A549 (cell line): ENCODE results near the gene NUMB. TPM values are rescaled to one million over a fixed set of nuclear protein-coding genes. Genes with fewer than 3 reads are reported as not detected.
A peak's percentile ranks its signal among the peaks of the same experiment; 100 is the strongest.

ENCODE experiments used
- ATAC-seq, 2 experiments: fragments of 200-7000 bp in 1 of 2; fragments of >200 bp in 1 of 2; cut with Nextera tagmentation in 1 of 2; cut with Tn5 transposase in 1 of 2; 3 replicates each; pipeline versions ENCODE4 v1.8.0 to v1.9.1; 2018 to 2020; ENCODE audit warnings: mild to moderate bottlenecking in 1 of 2, moderate library complexity in 1 of 2
- CTCF ChIA-PET: fragments of 300-600 bp; sonication (Branson Sonifier 250); formaldehyde crosslinking; extraction: SDS; loops from one replicate; lab custom pipeline; 2021; ENCODE audit warnings: antibody characterized with exemption, inconsistent platforms; lab: Yijun Ruan, JAX
- POLR2A ChIA-PET: fragments of 350-600 bp; formaldehyde crosslinking; extraction: SDS; loops from one replicate; lab custom pipeline; 2021; ENCODE audit warnings: antibody characterized with exemption, inconsistent platforms; lab: Yijun Ruan, JAX
- DNase-seq, 2 experiments: peaks; one replicate each; pipeline versions ENCODE4 v3.0.0 to v3.0.0-alpha.2; 2011 to 2016; ENCODE audit warnings: low read depth in 1 of 2, low spot score in 1 of 2
- FAIRE-seq: peaks from 2 replicates; lab custom pipeline; 2011; peaks lifted over from hg19 to GRCh38; lab: Jason Lieb, UNC
- H3K27ac ChIP-seq, 2 experiments: fragments of >200 bp; sonication (Bioruptor Twin); formaldehyde crosslinking; 3 replicates each; pipeline ENCODE4 v1.5.1; 2016 to 2017
- H3K4me1 ChIP-seq: fragments of >200 bp; sonication (Bioruptor Twin); formaldehyde crosslinking; 3 replicates; pipeline ENCODE4 v1.6.1; 2016
- H3K4me2 ChIP-seq: fragments of >200 bp; sonication (Bioruptor Twin); formaldehyde crosslinking; 3 replicates; pipeline ENCODE4 v1.6.1; 2016
- H3K4me3 ChIP-seq: fragments of >200 bp; sonication (Bioruptor Twin); formaldehyde crosslinking; 3 replicates; pipeline ENCODE4 v1.5.1; 2016
- H3K9me3 ChIP-seq: fragments of >200 bp; sonication (Bioruptor Twin); formaldehyde crosslinking; 3 replicates; pipeline ENCODE4 v1.6.1; 2016
- ATOH8 ChIP-seq: fragments of 250-450 bp; sonication (Bioruptor Pico); IDR thresholded peaks from 2 replicates; pipeline ENCODE4 v1.5.0; 2020; ENCODE audit warnings: low read depth, mild to moderate bottlenecking, moderate library complexity
- BHLHE40 ChIP-seq: IDR thresholded peaks from 2 replicates; pipeline ENCODE4 v1.6.1; 2012; ENCODE audit warnings: low read depth, low read length, inconsistent platforms
- CHD4 ChIP-seq: fragments of 200-600 bp; sonication (generic); IDR thresholded peaks from 2 replicates; pipeline ENCODE4 v1.6.1; 2016; ENCODE audit warnings: antibody characterized with exemption, mild to moderate bottlenecking, borderline replicate concordance
- CTCF ChIP-seq: fragments of >200 bp; sonication (Bioruptor Twin); formaldehyde crosslinking; IDR thresholded peaks from 3 replicates; pipeline ENCODE4 v1.5.1; 2016
- EHMT2 ChIP-seq: fragments of 200-600 bp; sonication (generic); IDR thresholded peaks from 2 replicates; pipeline ENCODE4 v1.6.1; 2016; ENCODE audit warnings: antibody characterized with exemption, low read depth, mild to moderate bottlenecking, moderate library complexity
- ESRRA ChIP-seq: fragments of 150-350 bp; IDR thresholded peaks from 2 replicates; pipeline ENCODE4 v1.6.1; 2014; ENCODE audit warnings: mild to moderate bottlenecking, low read length, borderline replicate concordance
- FOXS1 ChIP-seq: fragments of 250-450 bp; sonication (Bioruptor Pico); IDR thresholded peaks from 2 replicates; pipeline ENCODE4 v1.5.0; 2020; ENCODE audit warnings: mild to moderate bottlenecking, moderate library complexity
- GATA3 ChIP-seq: IDR thresholded peaks from 2 replicates; pipeline ENCODE4 v1.6.1; 2012; ENCODE audit warnings: borderline replicate concordance
- HDAC2 ChIP-seq: fragments of 200-600 bp; sonication (generic); IDR thresholded peaks from 2 replicates; pipeline ENCODE4 v1.6.1; 2016
- HES2 ChIP-seq: fragments of >200 bp; sonication (Bioruptor Twin); formaldehyde crosslinking; IDR thresholded peaks from 2 replicates; pipeline ENCODE4 v1.6.1; 2016
- HEYL ChIP-seq: fragments of 250-450 bp; sonication (Bioruptor Pico); IDR thresholded peaks from 2 replicates; pipeline ENCODE4 v1.8.0; 2021; ENCODE audit warnings: mild to moderate bottlenecking, moderate library complexity
- HOXB13 ChIP-seq: fragments of 250-450 bp; sonication (Bioruptor Pico); IDR thresholded peaks from 2 replicates; pipeline ENCODE4 v1.5.0; 2020; ENCODE audit warnings: low read depth, mild to moderate bottlenecking, moderate library complexity
- JUN ChIP-seq, 2 experiments: fragments of >200 bp; sonication (Bioruptor Twin); formaldehyde crosslinking; IDR thresholded peaks; 2 replicates in 1 of 2; 3 replicates in 1 of 2; pipeline ENCODE4 v1.6.1; 2016 to 2017
- JUNB ChIP-seq: fragments of >200 bp; sonication (Bioruptor Twin); formaldehyde crosslinking; IDR thresholded peaks from 2 replicates; pipeline ENCODE4 v1.6.1; 2016
- KDM1A ChIP-seq: fragments of 200-600 bp; sonication (generic); IDR thresholded peaks from 2 replicates; pipeline ENCODE4 v1.6.1; 2016; ENCODE audit warnings: low read depth, mild to moderate bottlenecking
- MAFK ChIP-seq: fragments of 450-650 bp; IDR thresholded peaks from 2 replicates; pipeline ENCODE4 v1.6.1; 2014; ENCODE audit not compliant: partially characterized antibody
- MAX ChIP-seq: IDR thresholded peaks from 2 replicates; pipeline ENCODE4 v1.6.1; 2012
- NFE2L2 ChIP-seq: fragments of 150-350 bp; conservative IDR thresholded peaks from 2 replicates; pipeline ENCODE4 v1.6.1; 2014; ENCODE audit warnings: low read length
- PBX3 ChIP-seq: IDR thresholded peaks from 2 replicates; pipeline ENCODE4 v1.6.1; 2012
- POLR2A ChIP-seq: IDR thresholded peaks from 2 replicates; pipeline ENCODE4 v1.6.1; 2012; ENCODE audit warnings: mild to moderate bottlenecking, low read length
- POLR2AphosphoS2 ChIP-seq: conservative IDR thresholded peaks from 2 replicates; pipeline ENCODE4 v1.6.1; 2012; ENCODE audit warnings: low read length, improper control_type of control experiment, inconsistent platforms
- RAD21 ChIP-seq, 2 experiments: fragments of >200 bp in 1 of 2; sonication (Bioruptor Twin) in 1 of 2; formaldehyde crosslinking in 1 of 2; IDR thresholded peaks in 1 of 2; conservative IDR thresholded peaks in 1 of 2; 2 replicates in 1 of 2; 3 replicates in 1 of 2; pipeline ENCODE4 v1.6.1; 2012 to 2018; ENCODE audit warnings: inconsistent platforms in 1 of 2
- RCOR1 ChIP-seq: fragments of 150-350 bp; IDR thresholded peaks from 2 replicates; pipeline ENCODE4 v1.6.1; 2014; ENCODE audit warnings: antibody characterized with exemption, low read length, low read depth
- REST ChIP-seq: fragments of 200-600 bp; sonication (generic); IDR thresholded peaks from 2 replicates; pipeline ENCODE4 v1.6.1; 2016; ENCODE audit warnings: antibody characterized with exemption, mild to moderate bottlenecking, moderate library complexity
- SREBF2 ChIP-seq: fragments of 450-650 bp; IDR thresholded peaks from 2 replicates; pipeline ENCODE4 v1.6.1; 2014; ENCODE audit warnings: mild to moderate bottlenecking, moderate library complexity
- TFCP2L1 ChIP-seq: fragments of 250-450 bp; sonication (Bioruptor Pico); IDR thresholded peaks from 2 replicates; pipeline ENCODE4 v1.5.0; 2021; ENCODE audit warnings: mild to moderate bottlenecking
- TP53 ChIP-seq: fragments of 250-450 bp; sonication (Bioruptor Pico); IDR thresholded peaks from 2 replicates; pipeline ENCODE4 v1.5.0; 2021; ENCODE audit warnings: mild to moderate bottlenecking, moderate library complexity
- USF2 ChIP-seq: fragments of 450-650 bp; IDR thresholded peaks from 2 replicates; pipeline ENCODE4 v1.6.1; 2014; ENCODE audit warnings: antibody characterized with exemption
- ZC3H11A ChIP-seq: fragments of 450-650 bp; IDR thresholded peaks from 2 replicates; pipeline ENCODE4 v1.6.1; 2014; ENCODE audit warnings: antibody characterized with exemption, mild to moderate bottlenecking
- ZFP36 ChIP-seq: fragments of 450-650 bp; IDR thresholded peaks from 2 replicates; pipeline ENCODE4 v1.6.1; 2014; ENCODE audit warnings: borderline replicate concordance; ENCODE audit not compliant: partially characterized antibody
- ZNF302 ChIP-seq: fragments of 250-450 bp; sonication (Bioruptor Pico); IDR thresholded peaks from 2 replicates; pipeline ENCODE4 v1.9.0; 2021; ENCODE audit warnings: inconsistent platforms, mild to moderate bottlenecking, moderate library complexity
- ZSCAN20 ChIP-seq: fragments of 250-450 bp; sonication (Bioruptor Pico); IDR thresholded peaks from 2 replicates; pipeline ENCODE4 v1.8.0; 2022; ENCODE audit warnings: mild to moderate bottlenecking, moderate library complexity
- WGBS: methylation state at CpG from one replicate; pipeline ENCODE4 v1.1.6; 2017; ENCODE audit errors: missing lambda C conversion rate; 5-methylcytosine and 5-hydroxymethylcytosine counted together
- polyA minus RNA-seq: library from RNA; depleted of rRNA, polyadenylated mRNA; stranded (reverse); fragments of >200 nt; gene quantifications from 2 replicates; pipeline ENCODE4 v1.2.3, GENCODE V29; 2011; rRNA and poly(A)+ RNA removed
- polyA plus RNA-seq, 4 experiments: library from polyadenylated mRNA; depleted of rRNA in 3 of 4; stranded (reverse); fragments of >200 nt; fragmentation: RNase III in 1 of 4; extraction: RNeasy Plus Mini Kit Qiagen cat#74134 plus additional on column Dnase treatment in 1 of 4; gene quantifications; 2 replicates in 3 of 4; 3 replicates in 1 of 4; pipeline ENCODE4 v1.2.3, GENCODE V29; 2011 to 2017

The NUMB gene
- 134 and 151 TPM in 2 replicates for polyA plus RNA-seq (2011; rRNA removed)
- polyA plus RNA-seq (2012; cell fraction: cytosol; rRNA removed), result 53.2 and 62.9 TPM in 2 replicates
- 91.2 and 105 TPM in 2 replicates for polyA plus RNA-seq (2012; cell fraction: nucleus; rRNA removed)
- 34.6 to 41.2 TPM (median 40.8 TPM) in 3 replicates for polyA plus RNA-seq (2017; fragmentation: RNase III; extraction: RNeasy Plus Mini Kit Qiagen cat#74134 plus additional on column Dnase treatment)
- polyA minus RNA-seq, result 164 and 177 TPM in 2 replicates

- POLR2A ChIA-PET, result interaction anchor here (0.5 to 1.6 kb wide), 6 partner anchors 14 to 400 kb away, joined by 3 to 10 read pairs (median 3); partner anchors contain the start of genes RBM25 and RIOX1
- CTCF ChIA-PET, result interaction anchor here (0.6 to 8.2 kb wide), 6 partner anchors 7 to 285 kb away, joined by 3 to 104 read pairs (median 6); no protein-coding TSS in a partner anchor
- H3K4me1 ChIP-seq, result peaks cover 70% of the 10 kb centered on the region
- peak within 1 kb of the TSS; percentile 91 to 95 for H3K27ac ChIP-seq
- FAIRE-seq (peak; percentile 96), DNase-seq (peak; percentile 99 to 100), ATAC-seq (peak; percentile 91 to 94)
- peak within 1 kb of the TSS; percentile 89 for H3K4me3 ChIP-seq
- H3K4me2 ChIP-seq, result peak within 1 kb of the TSS; percentile 90
- H3K9me3 ChIP-seq, result no peaks in the 10 kb centered on the region
- under 1% methylated on average over 34 of the region's 60 CpGs for WGBS
- TF ChIP-seq TFCP2L1 (CRISPR knock-in tag), result no peak
- TF ChIP-seq KDM1A, result no peak
- no peak for TF ChIP-seq CTCF
- TF ChIP-seq POLR2AphosphoS2, result no peak
- no peak for TF ChIP-seq JUNB
- no peak for TF ChIP-seq ZNF302
- no peak for TF ChIP-seq USF2
- TF ChIP-seq ATOH8 (CRISPR knock-in tag), result no peak
- TF ChIP-seq FOXS1 (CRISPR knock-in tag), result no peak
- TF ChIP-seq BHLHE40, result no peak
- no peak for TF ChIP-seq TP53 (CRISPR knock-in tag)
- no peak for TF ChIP-seq EHMT2
- TF ChIP-seq CHD4, result no peak
- TF ChIP-seq HDAC2, result no peak
- no peak for TF ChIP-seq HOXB13 (CRISPR knock-in tag)
- no peak for TF ChIP-seq MAFK
- no peak for TF ChIP-seq REST
- peak; percentile 100 for TF ChIP-seq PBX3
- peak; percentile 30 to 37; a peak in 2 of 5 replicates for TF ChIP-seq JUN (IDR thresholded peaks at IDR 0.05)
- no peak for TF ChIP-seq ZFP36
- TF ChIP-seq NFE2L2, result no peak
- TF ChIP-seq POLR2A, result peak; percentile 68
- TF ChIP-seq HES2, result no peak
- no peak for TF ChIP-seq GATA3
- no peak for TF ChIP-seq SREBF2
- no peak for TF ChIP-seq RAD21 (conservative IDR thresholded peaks at IDR 0.05 in 1 of 2, IDR thresholded peaks at IDR 0.05 in 1 of 2)
- TF ChIP-seq HEYL (CRISPR knock-in tag), result no peak
- no peak for TF ChIP-seq ZC3H11A
- TF ChIP-seq RCOR1, result no peak
- no peak for TF ChIP-seq ESRRA
- TF ChIP-seq MAX, result peak; percentile 32; the same call in 1 of the 2 replicates
- TF ChIP-seq ZSCAN20 (CRISPR knock-in tag), result no peak
Measured at GRCh38 chr14:73458183-73458976, at the start of gene NUMB. Gene NUMB, minus strand, starts transcription at chr14:73458546. Its CDS starts 102,795 bp downstream, at chr14:73355751.
